ENCODE measurements around the gene SEMA6A.

The SEMA6A gene

GRCh38 chr5:116459301-116459700, 115.3 kb downstream of the SEMA6A start:
- DNase-seq (ENCODE audit: low read depth, low spot score) = no peak

GRCh38 chr5:116457062-116457461, 117.6 kb downstream of the SEMA6A start:
- DNase-seq (ENCODE audit: low read depth, low spot score) = no peak

- no peak for DNase-seq (ENCODE audit: low read depth, low spot score)
Observed at GRCh38 chr5:116456036-116456435, 118.6 kb downstream of the SEMA6A start.

- DNase-seq (ENCODE audit: low read depth, low spot score) = no peak
Observed at GRCh38 chr5:116455061-116455460, 119.6 kb downstream of the SEMA6A start.

- peak; percentile 56 for DNase-seq (ENCODE audit: low read depth, low spot score)
Observed at GRCh38 chr5:116454417-116454927, 120.2 kb downstream of the SEMA6A start.

GRCh38 chr5:116453988-116454411, 120.6 kb downstream of the SEMA6A start:
- DNase-seq (ENCODE audit: low read depth, low spot score) = no peak

- no peak for DNase-seq (ENCODE audit: low read depth, low spot score)
Observed at GRCh38 chr5:116452774-116453368, 121.8 kb downstream of the SEMA6A start.

- no peak for DNase-seq (ENCODE audit: low read depth, low spot score)
Observed at GRCh38 chr5:116451905-116452450, 122.6 kb downstream of the SEMA6A start.

GRCh38 chr5:116451066-116451465, 123.6 kb downstream of the SEMA6A start:
- DNase-seq (ENCODE audit: low read depth, low spot score) = no peak

- no peak for DNase-seq (ENCODE audit: low read depth, low spot score)
Observed at GRCh38 chr5:116449458-116449857, 125.2 kb downstream of the SEMA6A start.

- DNase-seq (ENCODE audit: low read depth, low spot score) = no peak
Observed at GRCh38 chr5:116448870-116449427, 125.7 kb downstream of the SEMA6A start.

GRCh38 chr5:116448450-116448849, 126.2 kb downstream of the SEMA6A start:
- no peak for DNase-seq (ENCODE audit: low read depth, low spot score)

- DNase-seq (ENCODE audit: low read depth, low spot score) = no peak
Observed at GRCh38 chr5:116446356-116447005, 128.1 kb downstream of the SEMA6A start.

GRCh38 chr5:116445311-116445710, 129.3 kb downstream of the SEMA6A start:
- no peak for DNase-seq (ENCODE audit: low read depth, low spot score)

- no peak for DNase-seq (ENCODE audit: low read depth, low spot score)
Observed at GRCh38 chr5:116444373-116445295, 130.0 kb downstream of the SEMA6A start.

- DNase-seq (ENCODE audit: low read depth, low spot score) = no peak
Observed at GRCh38 chr5:116442931-116443551, 131.6 kb downstream of the SEMA6A start.

GRCh38 chr5:116442095-116442534, 132.5 kb downstream of the SEMA6A start:
- DNase-seq (ENCODE audit: low read depth, low spot score) = no peak

- no peak for DNase-seq (ENCODE audit: low read depth, low spot score)
Observed at GRCh38 chr5:116441223-116441622, 133.4 kb downstream of the SEMA6A start.

- no peak for DNase-seq (ENCODE audit: low read depth, low spot score)
Observed at GRCh38 chr5:116440457-116441001, 134.1 kb downstream of the SEMA6A start.

- DNase-seq (ENCODE audit: low read depth, low spot score) = no peak
Observed at GRCh38 chr5:116439905-116440304, 134.7 kb downstream of the SEMA6A start.
